Activated naive CD4-positive, alpha-beta T cell (primary cell): ENCODE results near the gene AFG1L.
"Not testable (repeated sequence)": the region's sequence is repeated elsewhere in the genome, so short reads cannot be mapped to it uniquely, and the experiment has no call there.

Experiments
- DNase-seq, 4 experiments: peaks; one replicate each; lab custom pipeline; 2025; lab: John Stamatoyannopoulos, UW

Gene AFG1L

DNA sequence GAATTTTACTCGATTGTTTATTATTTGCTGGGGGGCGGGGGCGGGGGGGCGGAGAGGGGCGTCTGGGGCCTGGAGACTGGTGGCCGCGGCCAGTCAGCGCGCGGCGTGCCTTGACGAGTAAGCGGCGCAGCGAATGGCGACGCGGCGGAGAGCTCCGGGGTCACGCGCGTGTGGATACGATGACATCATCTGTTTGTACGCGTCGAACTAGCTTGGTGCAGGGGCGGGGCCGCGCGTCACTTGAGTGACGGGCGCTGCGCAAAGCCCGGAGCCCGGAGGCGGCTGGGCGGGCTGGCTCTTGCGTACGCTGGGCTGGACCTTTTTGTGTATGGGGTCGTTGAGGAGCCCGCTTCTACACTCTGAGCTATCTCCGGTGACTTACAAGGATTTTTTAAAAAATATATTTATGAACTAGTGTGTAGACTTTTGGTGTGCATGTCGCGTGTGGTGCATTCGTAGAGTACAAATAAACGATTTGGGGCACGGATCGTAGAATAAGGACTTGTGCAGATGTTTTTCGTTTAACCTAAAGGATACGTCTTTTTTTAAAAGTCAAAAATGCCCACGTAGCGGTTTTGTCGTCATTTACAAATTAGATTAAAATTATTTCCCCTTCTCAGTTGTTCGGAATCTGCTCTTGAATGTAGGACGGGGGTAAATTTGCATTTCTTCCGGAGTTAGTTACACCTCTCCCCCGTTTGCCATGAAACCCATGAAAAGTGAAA, 263.7 kb downstream of the AFG1L start:
- peak; percentile 80 to 95 (median 92) for DNase-seq

DNA sequence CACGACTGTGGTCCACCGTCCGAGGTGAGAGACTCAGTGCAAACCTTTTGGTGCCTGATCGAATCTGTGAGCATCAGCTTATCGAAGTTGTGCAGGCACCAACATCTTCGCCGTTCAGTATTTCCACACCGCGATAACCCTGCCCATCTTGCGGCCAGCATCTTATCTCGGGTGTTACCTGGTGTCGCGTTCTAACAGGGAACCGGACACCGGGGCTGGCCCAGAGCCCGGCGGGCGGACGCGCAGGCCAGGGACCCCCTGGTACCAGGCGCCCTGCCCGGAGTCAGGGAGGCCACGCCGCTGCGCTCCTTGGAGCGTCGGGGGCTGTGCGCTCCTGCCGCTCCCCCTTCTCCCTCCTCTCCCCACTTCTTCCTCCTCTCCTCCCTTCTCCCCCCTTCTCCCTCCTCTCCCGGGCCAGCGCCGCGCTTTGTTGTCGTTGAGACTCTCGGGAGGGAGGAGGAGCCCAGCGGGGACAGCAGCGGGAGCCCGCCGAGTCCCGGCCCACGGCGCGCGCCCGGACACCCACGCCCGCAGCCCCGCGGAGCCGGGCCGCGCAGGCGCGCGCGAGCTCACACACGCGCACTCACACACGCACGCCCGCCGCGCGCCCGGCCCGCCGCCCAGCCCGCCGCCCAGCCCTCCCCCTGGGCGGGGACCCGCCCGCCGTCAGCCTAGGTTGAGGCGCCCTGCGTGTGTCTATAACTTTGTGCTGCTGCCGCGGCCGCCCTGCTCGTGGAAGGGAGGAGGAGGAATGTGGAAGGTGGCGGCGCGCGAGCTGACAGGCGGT, 264.4 kb downstream of the AFG1L start:
- DNase-seq, result peak; percentile 49 to 86 (median 73)

DNA sequence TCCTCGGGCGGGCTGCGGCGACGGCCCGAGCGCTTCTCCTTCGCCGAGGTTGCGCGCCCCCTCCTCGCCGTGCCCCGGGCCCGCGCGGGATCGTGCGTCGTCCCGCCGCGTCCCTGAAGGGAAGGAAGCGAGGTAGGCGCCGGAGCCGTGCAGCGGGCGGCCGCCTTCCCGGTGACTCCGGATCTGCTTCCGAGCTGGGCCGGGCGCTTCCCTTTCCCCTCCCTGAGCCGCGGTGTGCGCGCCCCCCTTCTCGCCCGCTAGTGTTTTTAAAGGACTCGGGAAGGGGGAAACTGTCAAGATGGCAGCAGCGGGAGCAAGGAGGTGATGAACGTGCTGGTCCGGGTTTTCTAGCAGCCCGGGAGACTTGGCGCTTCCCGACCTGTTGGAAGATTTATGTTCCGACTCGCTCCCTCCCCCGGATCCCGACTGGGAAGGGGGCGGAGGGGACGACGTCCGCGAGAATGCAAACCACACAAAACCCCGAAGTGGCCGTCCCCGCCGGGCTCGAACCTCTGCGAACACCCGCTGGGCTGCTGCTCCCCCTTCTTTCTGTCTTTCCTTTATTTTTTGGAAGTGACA, 265.1 kb downstream of the AFG1L start:
- no peak for DNase-seq

DNA sequence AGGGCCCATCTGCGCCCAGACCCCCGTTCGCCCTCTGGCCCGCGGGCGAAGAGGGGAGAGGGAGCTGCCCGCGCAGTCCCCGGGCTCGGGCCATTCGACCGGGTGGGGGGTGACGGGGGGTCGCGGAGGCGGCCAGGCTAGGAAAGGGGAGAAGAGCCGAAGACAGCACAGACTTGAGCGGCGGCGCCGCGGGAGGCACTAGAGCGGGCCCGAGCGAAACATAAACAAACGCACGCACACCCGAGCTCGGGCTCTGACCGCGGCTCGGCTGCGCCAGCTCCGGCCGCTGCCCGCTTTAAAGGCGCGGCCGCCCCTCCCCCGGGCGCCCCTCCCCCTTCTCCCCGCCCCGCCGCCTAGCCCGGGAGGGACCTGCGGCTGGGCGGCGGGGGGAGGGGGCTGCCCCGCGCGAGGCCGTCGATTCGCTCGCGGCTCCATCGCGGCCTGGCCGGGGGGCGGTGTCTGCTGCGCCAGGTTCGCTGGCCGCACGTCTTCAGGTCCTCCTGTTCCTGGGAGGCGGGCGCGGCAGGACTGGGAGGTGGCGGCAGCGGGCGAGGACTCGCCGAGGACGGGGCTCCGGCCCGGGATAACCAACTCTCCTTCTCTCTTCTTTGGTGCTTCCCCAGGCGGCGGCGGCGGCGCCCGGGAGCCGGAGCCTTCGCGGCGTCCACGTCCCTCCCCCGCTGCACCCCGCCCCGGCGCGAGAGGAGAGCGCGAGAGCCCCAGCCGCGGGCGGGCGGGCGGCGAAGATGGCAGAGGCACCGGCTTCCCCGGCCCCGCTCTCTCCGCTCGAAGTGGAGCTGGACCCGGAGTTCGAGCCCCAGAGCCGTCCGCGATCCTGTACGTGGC, 265.8 kb downstream of the AFG1L start, which contains the start of gene FOXO3:
FOXO3 (plus strand) TSS at position 455 of the 846 bp plus-strand sequence; CDS start at position 747, 292 bp downstream.
- DNase-seq, result peak in 2 of 4 experiments; percentile 27 to 49

DNA sequence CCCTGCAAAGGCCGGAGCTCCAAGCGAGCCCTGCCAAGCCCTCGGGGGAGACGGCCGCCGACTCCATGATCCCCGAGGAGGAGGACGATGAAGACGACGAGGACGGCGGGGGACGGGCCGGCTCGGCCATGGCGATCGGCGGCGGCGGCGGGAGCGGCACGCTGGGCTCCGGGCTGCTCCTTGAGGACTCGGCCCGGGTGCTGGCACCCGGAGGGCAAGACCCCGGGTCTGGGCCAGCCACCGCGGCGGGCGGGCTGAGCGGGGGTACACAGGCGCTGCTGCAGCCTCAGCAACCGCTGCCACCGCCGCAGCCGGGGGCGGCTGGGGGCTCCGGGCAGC, 266.4 kb downstream of the AFG1L start:
- not testable (repeated sequence) for DNase-seq

DNA sequence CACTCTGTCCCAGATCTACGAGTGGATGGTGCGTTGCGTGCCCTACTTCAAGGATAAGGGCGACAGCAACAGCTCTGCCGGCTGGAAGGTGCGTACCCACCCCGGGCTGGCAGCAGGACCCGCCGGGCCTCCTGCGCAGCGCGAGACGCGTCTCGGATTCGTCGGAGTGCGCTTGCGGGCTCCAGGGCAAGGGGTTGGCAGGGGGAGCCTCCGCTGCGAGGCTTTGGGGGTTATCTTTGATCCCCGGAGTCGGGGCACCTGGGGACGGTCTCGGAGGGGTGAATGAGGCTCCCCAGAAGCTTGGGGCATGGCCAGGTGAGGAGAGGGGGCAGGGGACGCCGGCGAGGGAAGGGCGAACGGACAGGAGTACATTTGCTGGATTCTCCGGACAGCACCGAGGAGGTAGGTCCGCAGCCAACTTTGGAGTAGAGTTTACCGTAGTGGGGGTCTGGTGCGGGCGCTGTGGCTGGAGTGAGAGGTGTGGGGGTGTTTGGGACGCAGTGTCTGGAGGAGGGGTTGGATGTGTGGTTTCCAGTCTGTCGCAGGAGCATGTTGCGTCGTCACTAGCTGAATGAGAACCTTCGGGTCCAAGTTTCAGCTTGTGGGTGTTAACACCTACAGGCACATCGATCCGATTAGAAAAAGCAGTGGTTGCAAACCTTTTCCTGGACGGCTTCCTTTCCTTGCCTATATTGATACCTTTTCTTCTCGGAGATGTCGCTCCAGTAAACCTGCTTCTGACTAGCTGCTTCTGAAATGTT, 267.1 kb downstream of the AFG1L start:
- DNase-seq, result no peak

DNA sequence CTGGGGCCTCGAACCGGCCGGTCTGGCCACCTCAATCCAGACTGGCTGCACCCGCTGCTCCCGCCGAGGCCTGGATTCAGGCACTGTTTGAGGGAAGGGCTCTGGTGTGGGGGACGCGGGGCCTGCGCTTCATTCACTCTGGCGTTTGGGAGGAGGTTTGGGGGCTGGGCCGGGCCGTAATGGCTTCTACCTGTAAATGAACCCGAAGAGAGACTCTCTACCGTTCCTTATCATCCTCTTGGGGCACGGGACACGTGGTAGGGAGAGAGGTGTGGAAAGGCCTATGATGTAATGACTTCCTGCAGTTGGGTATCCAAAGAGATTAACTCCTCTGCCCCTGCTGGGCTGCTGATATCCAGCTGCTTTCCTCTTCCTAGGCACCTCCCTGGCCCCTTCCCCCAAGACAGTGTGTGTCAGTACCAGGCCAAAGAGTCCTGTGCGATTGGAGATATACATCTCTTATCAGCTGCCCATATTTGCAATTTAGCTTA, 267.7 kb downstream of the AFG1L start:
- no peak for DNase-seq

DNA sequence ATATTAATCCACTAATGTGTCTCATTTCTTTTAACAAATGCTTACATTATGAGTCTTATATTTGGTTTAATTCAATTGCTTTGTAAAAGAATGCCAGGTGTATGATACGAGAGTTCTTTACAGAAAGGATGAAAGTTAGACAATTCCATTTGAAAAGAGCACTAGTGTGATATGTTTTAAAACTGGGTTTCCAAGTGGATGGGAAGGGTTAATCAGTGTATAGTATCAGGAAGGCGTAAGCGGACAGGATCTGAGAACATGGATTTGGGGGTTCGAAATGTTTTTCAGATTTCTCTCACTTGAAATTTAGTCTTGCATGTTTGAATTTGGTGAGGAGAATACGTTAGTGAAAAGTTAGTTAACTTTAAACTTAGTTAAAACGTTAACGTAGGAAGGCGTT, 268.4 kb downstream of the AFG1L start:
- DNase-seq, result no peak

DNA sequence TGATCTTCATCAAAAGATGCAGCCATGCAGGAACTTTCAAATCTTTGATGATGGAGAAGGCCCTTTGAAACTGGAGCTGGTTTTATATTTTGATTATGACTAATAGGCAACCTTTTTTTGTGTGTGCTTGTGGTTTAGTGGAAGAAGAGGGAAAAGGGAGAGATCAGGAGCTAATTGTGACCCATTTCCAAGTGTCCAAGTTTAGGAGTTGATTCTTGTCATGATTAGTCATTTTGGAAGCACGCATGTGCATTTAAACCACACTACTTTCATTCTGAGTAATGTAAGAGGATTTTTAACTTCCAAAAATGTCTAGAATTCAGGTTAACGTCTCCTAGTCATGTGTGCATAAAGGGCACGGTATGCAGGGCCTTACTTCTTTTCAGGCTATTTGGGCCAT, 269.3 kb downstream of the AFG1L start:
- DNase-seq, result no peak

DNA sequence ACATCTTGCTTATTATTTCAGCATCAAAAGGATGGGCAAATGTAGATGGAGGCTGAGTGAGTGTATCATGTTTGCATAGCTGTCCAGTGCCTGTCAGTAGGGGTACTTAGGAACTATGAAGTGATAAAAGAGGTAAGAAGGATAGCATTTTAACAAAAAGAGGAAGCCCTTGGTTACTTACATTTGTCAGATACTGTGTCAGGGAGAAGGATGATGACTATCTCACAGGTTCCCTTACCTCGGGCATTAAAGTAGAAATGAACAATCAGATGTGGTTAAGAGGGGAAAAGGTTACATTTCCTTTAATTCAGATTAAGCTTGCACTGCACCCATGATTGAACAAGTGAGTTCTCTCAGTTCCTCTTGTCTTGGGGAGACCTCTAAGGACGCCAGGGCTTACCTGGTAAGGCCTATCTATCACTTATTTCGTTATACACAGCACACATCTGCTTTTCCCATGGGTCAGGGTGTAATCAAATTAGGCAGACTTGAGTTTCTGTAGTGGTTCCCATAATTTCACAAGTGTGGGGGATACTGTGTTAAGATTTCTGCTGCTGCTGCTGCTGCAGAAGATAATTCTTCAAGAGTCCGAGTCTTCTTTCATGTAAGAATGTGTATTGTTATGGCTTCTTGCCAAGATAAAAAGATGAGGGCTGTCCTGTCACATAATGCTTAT, 270.4 kb downstream of the AFG1L start:
- no peak for DNase-seq

DNA sequence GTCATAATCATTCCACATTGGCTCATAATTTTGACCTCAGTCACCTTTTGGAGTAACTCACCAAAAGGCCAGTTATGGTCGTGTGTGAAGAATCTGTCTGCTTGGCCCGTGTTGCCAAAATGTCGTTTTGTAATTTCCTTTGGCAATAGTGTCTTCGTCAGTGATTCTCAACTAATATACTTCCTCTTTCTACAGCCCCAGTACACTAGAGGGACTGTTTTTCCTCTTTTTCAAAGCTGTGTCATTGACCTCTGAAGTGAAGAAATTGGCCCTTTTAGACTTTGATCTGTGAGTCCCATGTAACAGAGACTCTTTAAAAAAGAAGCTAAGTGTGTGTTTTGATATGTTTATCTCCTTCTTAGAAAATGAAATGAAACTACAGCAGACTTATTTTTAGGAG, 271.0 kb downstream of the AFG1L start:
- no peak for DNase-seq

DNA sequence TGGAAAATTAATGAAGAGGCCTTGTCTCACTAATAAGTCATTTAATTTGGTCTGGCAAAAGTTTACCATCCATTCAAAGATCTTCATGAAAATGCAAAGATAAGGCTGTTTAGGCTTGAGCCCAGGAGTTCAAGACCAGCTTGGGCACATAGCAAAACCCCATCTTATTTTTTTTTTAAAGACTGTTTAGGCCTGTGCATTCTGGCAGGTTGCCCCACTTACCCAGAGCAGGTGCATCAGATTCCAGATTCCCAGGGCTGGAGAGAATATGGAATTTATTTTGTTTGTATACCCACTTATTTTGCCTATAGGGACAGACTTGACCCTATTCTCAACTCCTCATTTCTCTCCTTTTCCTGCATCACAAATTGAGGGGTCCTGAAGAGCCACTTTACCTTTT, 271.6 kb downstream of the AFG1L start:
- DNase-seq, result no peak

DNA sequence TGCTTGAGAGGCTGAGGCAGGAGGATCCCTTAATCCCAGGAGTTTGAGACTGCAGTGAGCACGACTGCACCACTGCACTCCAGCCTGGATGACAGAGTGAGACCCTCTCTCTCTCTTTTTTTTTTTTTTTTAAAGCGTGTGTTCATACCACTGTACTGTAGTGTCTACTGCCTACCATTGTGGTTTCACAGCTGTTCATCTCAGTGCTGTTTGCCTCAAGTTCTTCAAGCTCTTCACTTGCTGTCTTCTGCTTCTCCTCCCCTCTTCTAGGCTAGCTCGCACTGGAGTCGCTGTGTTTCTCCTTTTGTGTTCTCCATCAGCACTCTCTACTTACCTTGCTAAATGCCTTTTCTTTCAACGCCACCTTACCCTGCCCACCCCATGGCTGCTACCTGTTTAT, 273.2 kb downstream of the AFG1L start:
- no peak for DNase-seq

DNA sequence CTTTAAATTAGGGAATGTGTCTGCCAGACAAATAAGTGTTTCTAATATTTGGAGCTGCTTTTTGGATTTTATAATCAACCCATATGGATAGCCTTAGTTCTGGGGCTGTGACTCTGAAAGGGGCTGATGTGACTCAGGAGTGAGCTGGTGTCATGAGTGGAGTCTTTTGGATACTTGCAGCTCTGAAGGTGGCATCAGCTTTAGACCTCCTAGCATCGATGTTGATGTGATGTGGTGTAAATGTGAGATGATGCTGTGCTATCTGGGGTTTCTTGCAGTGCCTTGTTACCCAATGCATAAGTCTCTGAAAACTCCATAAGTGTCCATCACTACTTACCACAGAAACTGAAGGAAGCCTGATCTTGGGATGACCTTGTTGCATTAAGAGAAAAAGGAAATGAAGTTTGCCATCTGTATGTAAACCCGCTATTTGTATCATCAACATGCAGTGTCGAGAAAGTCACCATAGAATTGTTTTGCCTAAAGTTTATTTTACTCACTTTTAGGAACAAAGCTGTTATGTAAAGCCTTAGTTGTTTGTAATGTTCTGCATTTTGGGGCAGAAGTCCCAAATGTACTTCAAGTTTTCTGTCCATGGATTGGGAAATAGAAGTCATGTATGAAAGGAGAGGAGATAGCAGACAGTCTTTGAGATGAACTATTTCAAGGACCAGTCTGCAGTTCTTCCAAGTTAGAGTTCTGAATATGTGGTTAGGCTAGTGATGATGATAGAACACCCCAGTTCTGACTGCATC, 273.9 kb downstream of the AFG1L start:
- no peak for DNase-seq

DNA sequence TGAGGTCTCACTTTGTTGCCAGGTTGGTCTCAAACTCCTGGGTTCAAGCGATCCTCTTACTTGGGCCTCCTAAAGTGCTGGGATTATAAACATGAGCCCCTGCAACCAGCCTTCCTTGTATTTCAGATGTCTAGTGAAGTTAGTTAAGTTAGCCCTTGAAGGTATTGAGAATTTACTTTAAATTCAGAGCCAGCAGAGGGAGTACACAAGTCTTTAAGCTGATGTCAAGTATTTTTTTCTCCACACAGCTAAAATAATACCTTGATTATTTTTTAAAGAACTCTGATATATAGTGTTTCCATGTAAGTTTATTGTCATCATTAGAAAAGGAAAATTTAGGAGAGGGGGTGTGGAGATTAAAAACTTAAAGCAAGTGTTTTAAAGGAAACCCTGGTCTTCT, 275.7 kb downstream of the AFG1L start:
- no peak for DNase-seq

DNA sequence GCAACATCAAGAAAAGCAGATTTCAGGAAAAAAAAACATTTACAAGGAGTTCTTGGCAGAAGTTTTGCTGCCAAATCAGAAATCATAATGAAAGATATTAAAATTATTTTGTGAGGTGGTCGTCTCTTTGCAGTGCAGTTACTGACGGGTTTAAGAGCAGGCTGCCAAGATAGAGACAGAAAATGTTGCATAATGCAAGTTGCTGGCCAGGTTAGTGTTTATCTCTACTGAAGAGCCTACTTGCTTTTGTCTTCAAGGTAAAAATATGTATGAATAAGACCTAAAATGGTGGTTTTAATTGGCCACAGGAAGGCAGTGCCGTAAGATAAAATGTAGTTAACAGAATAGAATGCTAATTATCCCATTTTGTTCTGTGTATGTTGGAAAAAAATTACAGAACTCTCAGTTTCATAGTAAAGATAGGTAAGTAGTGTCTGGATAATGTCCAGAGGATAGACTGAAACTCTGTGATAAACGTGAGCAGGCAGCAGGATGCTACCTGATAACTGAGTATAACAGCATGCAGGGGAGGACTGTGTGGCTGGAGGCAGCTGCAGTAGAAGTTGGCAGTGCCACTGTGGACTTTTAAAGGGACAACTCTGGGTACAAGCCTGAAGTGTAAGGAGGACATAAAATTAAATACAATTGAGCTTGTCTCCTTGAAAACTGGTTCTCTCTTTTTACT, 279.7 kb downstream of the AFG1L start:
- no peak for DNase-seq
